CD14-positive monocyte (primary cell): ENCODE results near the gene NOSIP. TPM values are rescaled to one million over a fixed set of nuclear protein-coding genes. Genes with fewer than 3 reads are reported as not detected.

ENCODE experiments used
- DNase-seq, 3 donors: peaks; one replicate each; pipeline ENCODE4 v3.0.0-alpha.2; 2011 to 2022
- H2AFZ ChIP-seq: 2 replicates; pipeline ENCODE4 v1.6.0; 2012; ENCODE audit warnings: mild to moderate bottlenecking, low read depth, low read length, inconsistent platforms; ENCODE audit not compliant: insufficient read depth, poor library complexity, severe bottlenecking
- H3K27ac ChIP-seq, 2 donors: 1 replicate in 1 of 2; 2 replicates in 1 of 2; pipeline ENCODE4 v1.5.1; 2012 to 2013; ENCODE audit warnings: low read length in 2 of 2, control low read depth in 1 of 2, inconsistent platforms in 1 of 2, low read depth in 1 of 2, mild to moderate bottlenecking in 1 of 2
- H3K27me3 ChIP-seq, 2 donors: one replicate each; pipeline versions ENCODE4 v1.6.0 to v1.6.1; 2011 to 2013; ENCODE audit warnings: low read length in 2 of 2; ENCODE audit not compliant: control insufficient read depth in 2 of 2, insufficient read depth in 2 of 2
- H3K36me3 ChIP-seq, 2 donors: replicated peaks in 1 of 2; 1 replicate in 1 of 2; 2 replicates in 1 of 2; pipeline versions ENCODE4 v1.5.1 to v1.6.1; 2012 to 2013; ENCODE audit warnings: low read length in 2 of 2, control low read depth in 1 of 2, inconsistent platforms in 1 of 2, mild to moderate bottlenecking in 1 of 2; ENCODE audit not compliant: insufficient read depth in 2 of 2, control insufficient read depth in 1 of 2
- H3K4me1 ChIP-seq, 2 donors: 1 replicate in 1 of 2; 2 replicates in 1 of 2; pipeline versions ENCODE4 v1.5.1 to v1.6.1; 2012 to 2013; ENCODE audit warnings: low read length in 2 of 2, control low read depth in 1 of 2, inconsistent platforms in 1 of 2, mild to moderate bottlenecking in 1 of 2, moderate library complexity in 1 of 2; ENCODE audit not compliant: insufficient read depth in 2 of 2, control insufficient read depth in 1 of 2
- H3K4me2 ChIP-seq: replicated peaks from 2 replicates; pipeline ENCODE3; 2012; ENCODE audit warnings: low read length, moderate library complexity, mild to moderate bottlenecking; ENCODE audit not compliant: poor library complexity, severe bottlenecking; ENCODE audit errors: extremely low read depth
- H3K4me3 ChIP-seq, 3 experiments: fragments of 200-600 bp in 1 of 3; sonication (generic) in 1 of 3; replicated peaks in 1 of 3; 1 replicate in 2 of 3; 2 replicates in 1 of 3; pipeline ENCODE4 v1.5.1; 2011 to 2013; ENCODE audit warnings: low read length in 3 of 3, mild to moderate bottlenecking in 3 of 3, control low read depth in 2 of 3, low read depth in 2 of 3, inconsistent platforms in 1 of 3, moderate library complexity in 1 of 3
- H3K79me2 ChIP-seq: 2 replicates; pipeline ENCODE4 v1.6.0; 2012; ENCODE audit warnings: mild to moderate bottlenecking, control low read depth, inconsistent platforms, low read length, moderate library complexity; ENCODE audit not compliant: insufficient read depth
- H3K9ac ChIP-seq: 2 replicates; pipeline ENCODE4 v1.6.0; 2017; ENCODE audit warnings: low read length, mild to moderate bottlenecking; ENCODE audit not compliant: insufficient read depth, poor library complexity, severe bottlenecking
- H3K9me3 ChIP-seq, 2 donors: replicated peaks in 1 of 2; 1 replicate in 1 of 2; 2 replicates in 1 of 2; pipeline versions ENCODE4 v1.5.1 to v1.6.1; 2012 to 2013; ENCODE audit warnings: low read length in 2 of 2, control low read depth in 1 of 2; ENCODE audit not compliant: control insufficient read depth in 1 of 2, insufficient read depth in 1 of 2
- H4K20me1 ChIP-seq: 2 replicates; pipeline ENCODE4 v1.6.0; 2012; ENCODE audit warnings: mild to moderate bottlenecking, low read length, control low read depth, moderate library complexity; ENCODE audit not compliant: insufficient read depth
- H3K27ac Mint-ChIP-seq, 7 donors: one replicate each; pipeline ENCODE4 v1.8.0; 2020; ENCODE audit warnings: mild to moderate bottlenecking in 7 of 7, mixed read lengths in 7 of 7, moderate library complexity in 6 of 7, inconsistent platforms in 2 of 7
- H3K27me3 Mint-ChIP-seq, 3 donors: one replicate each; pipeline ENCODE4 v1.8.0; 2021 to 2022; ENCODE audit warnings: low read depth in 3 of 3, mild to moderate bottlenecking in 3 of 3, mixed read lengths in 3 of 3, moderate library complexity in 3 of 3, inconsistent platforms in 1 of 3
- H3K36me3 Mint-ChIP-seq, 2 donors: one replicate each; pipeline ENCODE4 v1.8.0; 2020; ENCODE audit warnings: mixed read lengths in 2 of 2, inconsistent platforms in 1 of 2, mild to moderate bottlenecking in 1 of 2
- H3K4me1 Mint-ChIP-seq: one replicate; pipeline ENCODE4 v1.8.0; 2020; ENCODE audit warnings: mild to moderate bottlenecking, mixed read lengths
- H3K4me3 Mint-ChIP-seq, 2 donors: one replicate each; pipeline ENCODE4 v1.8.0; 2020; ENCODE audit warnings: mild to moderate bottlenecking in 2 of 2, mixed read lengths in 2 of 2, moderate library complexity in 1 of 2
- H3K9me3 Mint-ChIP-seq, 7 donors: one replicate each; pipeline ENCODE4 v1.8.0; 2020 to 2022; ENCODE audit warnings: mixed read lengths in 7 of 7, mild to moderate bottlenecking in 6 of 7, moderate library complexity in 6 of 7, inconsistent platforms in 2 of 7
- WGBS: methylation state at CpG from one replicate; pipeline ENCODE4 v1.1.5; 2013; ENCODE audit warnings: missing lambda C conversion rate; ENCODE audit not compliant: insufficient coverage; 5-methylcytosine and 5-hydroxymethylcytosine counted together
- intact Hi-C, 2 donors: fragments of 100-400 bp; cut with micrococcal nuclease; formaldehyde crosslinking; loops; one replicate each; pipeline versions ENCODE4 v1.15.0 to v1.15.1; 2023
- polyA plus RNA-seq, 3 donors: library from polyadenylated mRNA; depleted of rRNA in 1 of 3; unstranded in 2 of 3; stranded (reverse) in 1 of 3; fragments of 300-500 nt in 2 of 3; fragments of >200 nt in 1 of 3; fragmentation: Illumina TruSeq in 2 of 3; gene quantifications; 1 replicate in 2 of 3; 2 replicates in 1 of 3; pipeline ENCODE4 v1.2.3, GENCODE V29; 2012 to 2021
- TF ChIP-seq, protein P1 (sequence below): fragments of 200-600 bp; IDR thresholded peaks from one replicate; pipeline ENCODE4 v1.8.0; 2022; ENCODE audit warnings: antibody characterized with exemption, mild to moderate bottlenecking

The NOSIP gene
- polyA plus RNA-seq, 3 donors: 63.4 to 120 (median 96.4) TPM

DNA sequence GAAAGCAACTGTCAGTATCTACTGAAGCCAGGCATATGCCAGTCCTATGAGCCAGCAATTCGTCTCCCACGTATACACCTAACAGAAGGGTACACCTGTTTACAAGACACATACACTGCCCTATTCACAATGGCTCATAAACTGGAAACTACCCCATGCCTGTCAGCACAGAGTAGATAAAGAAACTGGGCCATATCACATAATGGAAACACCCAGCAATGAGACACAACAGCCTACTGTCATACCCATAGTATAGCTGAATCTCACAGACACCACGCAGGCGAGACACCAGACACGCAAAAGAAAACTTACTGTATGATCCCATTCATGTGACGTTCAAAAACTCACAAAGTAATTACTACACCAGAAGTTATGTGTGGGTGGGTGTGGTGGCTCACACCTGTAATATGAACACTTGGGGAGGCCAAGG is 15.7 kb downstream of the NOSIP start:
- no peak overlapping the region for H3K9ac ChIP-seq
- Mint-ChIP-seq H3K9me3 (no peaks in the 10 kb centered on the region), H3K4me1 (peaks cover 26% of the 10 kb centered on the region), H3K27me3 (peaks cover 0 to 2% (median 2%) of the 10 kb centered on the region in 3 donors), H3K4me3 (no peak overlapping the region), H3K36me3 (peaks cover 13 to 36% of the 10 kb centered on the region in 2 donors), H3K27ac (peak overlapping the region in 2 of 7 donors; percentile 13 to 67)
- H3K27me3 ChIP-seq: no peaks in the 10 kb centered on the region
- intact Hi-C loops: no loop called here
- H3K9me3 ChIP-seq: no peaks in the 10 kb centered on the region
- H3K4me2 ChIP-seq: no peak overlapping the region
- H3K4me1 ChIP-seq: peaks cover 4 to 8% of the 10 kb centered on the region in 2 donors
- H3K79me2 ChIP-seq: peaks cover 51% of the 10 kb centered on the region
- no peak for DNase-seq
- no peak overlapping the region for H3K27ac ChIP-seq
- H3K36me3 ChIP-seq: peaks cover 7 to 19% of the 10 kb centered on the region in 2 donors
- TF ChIP-seq, protein P1, sequence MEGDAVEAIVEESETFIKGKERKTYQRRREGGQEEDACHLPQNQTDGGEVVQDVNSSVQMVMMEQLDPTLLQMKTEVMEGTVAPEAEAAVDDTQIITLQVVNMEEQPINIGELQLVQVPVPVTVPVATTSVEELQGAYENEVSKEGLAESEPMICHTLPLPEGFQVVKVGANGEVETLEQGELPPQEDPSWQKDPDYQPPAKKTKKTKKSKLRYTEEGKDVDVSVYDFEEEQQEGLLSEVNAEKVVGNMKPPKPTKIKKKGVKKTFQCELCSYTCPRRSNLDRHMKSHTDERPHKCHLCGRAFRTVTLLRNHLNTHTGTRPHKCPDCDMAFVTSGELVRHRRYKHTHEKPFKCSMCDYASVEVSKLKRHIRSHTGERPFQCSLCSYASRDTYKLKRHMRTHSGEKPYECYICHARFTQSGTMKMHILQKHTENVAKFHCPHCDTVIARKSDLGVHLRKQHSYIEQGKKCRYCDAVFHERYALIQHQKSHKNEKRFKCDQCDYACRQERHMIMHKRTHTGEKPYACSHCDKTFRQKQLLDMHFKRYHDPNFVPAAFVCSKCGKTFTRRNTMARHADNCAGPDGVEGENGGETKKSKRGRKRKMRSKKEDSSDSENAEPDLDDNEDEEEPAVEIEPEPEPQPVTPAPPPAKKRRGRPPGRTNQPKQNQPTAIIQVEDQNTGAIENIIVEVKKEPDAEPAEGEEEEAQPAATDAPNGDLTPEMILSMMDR: no peak
- no peak overlapping the region for H2AFZ ChIP-seq
- no peak overlapping the region for H3K4me3 ChIP-seq
- 94% methylated on average over 2 of the region's 6 CpGs for WGBS
- H4K20me1 ChIP-seq: peaks cover 61% of the 10 kb centered on the region

- Mint-ChIP-seq H3K4me1 (peaks cover 20% of the 10 kb centered on the region), H3K9me3 (peaks cover 0 to 4% (median 0%) of the 10 kb centered on the region in 7 donors), H3K4me3 (no peak overlapping the region), H3K27me3 (peaks cover 0 to 3% (median 2%) of the 10 kb centered on the region in 3 donors), H3K36me3 (peaks cover 38 to 62% of the 10 kb centered on the region in 2 donors), H3K27ac (peak overlapping the region in 1 of 7 donors; percentile 84)
- H3K27ac ChIP-seq: no peak overlapping the region
- no peak for DNase-seq
- intact Hi-C loops: no loop called here
- H3K4me3 ChIP-seq: no peak overlapping the region
- H4K20me1 ChIP-seq: peaks cover 50% of the 10 kb centered on the region
- peaks cover 4 to 8% of the 10 kb centered on the region in 2 donors for H3K4me1 ChIP-seq
- H3K9me3 ChIP-seq: no peaks in the 10 kb centered on the region
- TF ChIP-seq, protein P1: no peak
- 14% methylated on average over 10 of the region's 15 CpGs for WGBS
- H3K79me2 ChIP-seq: peaks cover 22% of the 10 kb centered on the region
- no peak overlapping the region for H3K4me2 ChIP-seq
- H3K9ac ChIP-seq: peak overlapping the region; percentile 27
- H3K36me3 ChIP-seq: peaks cover 44 to 58% of the 10 kb centered on the region in 2 donors
- no peaks in the 10 kb centered on the region for H3K27me3 ChIP-seq
- H2AFZ ChIP-seq: no peak overlapping the region
Measured at GRCh38 chr19:49560358-49560900, 19.9 kb downstream of the NOSIP start.
